GM12801 (cell line): ENCODE measurements around the gene RBM33.

Source experiments
- TF ChIP-seq, protein P1 (sequence below): IDR thresholded peaks from one replicate; pipeline ENCODE4 v1.5.1; 2011; ENCODE audit warnings: control low read depth; ENCODE audit not compliant: insufficient read length; ENCODE audit errors: extremely low read depth

The RBM33 gene

DNA sequence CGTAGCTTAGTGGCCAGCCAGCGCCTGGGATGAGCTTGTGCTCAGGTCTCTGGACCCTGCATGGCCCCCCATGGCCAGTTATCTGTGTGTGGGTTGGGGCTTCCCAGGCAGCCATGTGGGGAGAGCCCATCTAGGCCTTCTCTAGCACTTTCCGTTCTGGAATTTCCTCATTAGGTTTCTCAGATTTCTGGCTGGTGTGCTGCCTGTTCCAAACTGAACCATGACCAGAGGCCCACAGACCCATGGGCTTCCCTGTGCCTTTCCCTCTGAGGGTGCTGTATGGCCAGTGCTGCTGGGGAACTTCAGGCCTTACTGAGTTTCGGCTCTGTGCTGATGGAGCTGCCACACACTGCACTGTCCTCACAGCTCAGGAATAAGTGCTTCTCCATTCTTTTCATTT, 117.6 kb downstream of the RBM33 start:
- TF ChIP-seq, protein P1, sequence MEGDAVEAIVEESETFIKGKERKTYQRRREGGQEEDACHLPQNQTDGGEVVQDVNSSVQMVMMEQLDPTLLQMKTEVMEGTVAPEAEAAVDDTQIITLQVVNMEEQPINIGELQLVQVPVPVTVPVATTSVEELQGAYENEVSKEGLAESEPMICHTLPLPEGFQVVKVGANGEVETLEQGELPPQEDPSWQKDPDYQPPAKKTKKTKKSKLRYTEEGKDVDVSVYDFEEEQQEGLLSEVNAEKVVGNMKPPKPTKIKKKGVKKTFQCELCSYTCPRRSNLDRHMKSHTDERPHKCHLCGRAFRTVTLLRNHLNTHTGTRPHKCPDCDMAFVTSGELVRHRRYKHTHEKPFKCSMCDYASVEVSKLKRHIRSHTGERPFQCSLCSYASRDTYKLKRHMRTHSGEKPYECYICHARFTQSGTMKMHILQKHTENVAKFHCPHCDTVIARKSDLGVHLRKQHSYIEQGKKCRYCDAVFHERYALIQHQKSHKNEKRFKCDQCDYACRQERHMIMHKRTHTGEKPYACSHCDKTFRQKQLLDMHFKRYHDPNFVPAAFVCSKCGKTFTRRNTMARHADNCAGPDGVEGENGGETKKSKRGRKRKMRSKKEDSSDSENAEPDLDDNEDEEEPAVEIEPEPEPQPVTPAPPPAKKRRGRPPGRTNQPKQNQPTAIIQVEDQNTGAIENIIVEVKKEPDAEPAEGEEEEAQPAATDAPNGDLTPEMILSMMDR = no peak

DNA sequence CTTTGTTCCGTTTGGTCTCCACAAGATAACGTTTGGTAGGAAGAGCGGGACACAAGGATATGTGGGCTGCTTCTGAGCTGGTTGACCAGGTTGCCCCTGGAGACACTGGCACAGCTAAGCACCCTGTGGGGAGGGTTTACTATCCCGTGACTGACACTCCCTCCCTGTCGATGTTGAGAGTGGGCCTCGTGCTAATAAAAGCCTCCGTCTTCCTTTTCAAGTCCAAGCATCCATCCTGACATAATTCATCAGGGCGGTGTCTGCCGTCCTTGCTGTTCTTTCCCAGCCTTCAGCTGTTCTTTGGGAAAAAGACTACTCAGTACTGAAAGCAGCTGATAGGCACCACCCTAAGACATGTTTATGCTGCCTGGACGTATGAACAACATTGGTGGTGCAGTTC, 118.2 kb downstream of the RBM33 start:
- TF ChIP-seq, protein P1 = no peak

DNA sequence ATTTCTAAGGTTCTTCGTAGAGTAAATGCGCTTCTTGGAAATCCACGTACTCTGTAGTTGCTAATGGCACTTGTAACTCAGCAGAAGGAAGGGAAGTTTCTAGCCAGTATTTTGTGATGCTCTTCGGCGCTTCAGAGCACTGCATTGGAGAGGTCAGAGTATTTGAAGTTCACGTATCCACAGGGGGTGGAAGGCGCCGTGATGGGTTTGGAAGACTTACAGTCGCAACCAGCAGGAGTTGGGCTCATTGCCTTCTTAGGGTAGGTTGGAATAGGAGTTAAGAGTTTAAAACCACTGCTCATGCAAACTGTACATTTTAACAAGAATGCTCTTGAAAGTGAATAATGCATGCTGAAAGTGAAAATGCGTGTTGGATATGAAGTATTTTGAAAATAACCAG, 118.7 kb downstream of the RBM33 start:
- TF ChIP-seq, protein P1 = no peak

DNA sequence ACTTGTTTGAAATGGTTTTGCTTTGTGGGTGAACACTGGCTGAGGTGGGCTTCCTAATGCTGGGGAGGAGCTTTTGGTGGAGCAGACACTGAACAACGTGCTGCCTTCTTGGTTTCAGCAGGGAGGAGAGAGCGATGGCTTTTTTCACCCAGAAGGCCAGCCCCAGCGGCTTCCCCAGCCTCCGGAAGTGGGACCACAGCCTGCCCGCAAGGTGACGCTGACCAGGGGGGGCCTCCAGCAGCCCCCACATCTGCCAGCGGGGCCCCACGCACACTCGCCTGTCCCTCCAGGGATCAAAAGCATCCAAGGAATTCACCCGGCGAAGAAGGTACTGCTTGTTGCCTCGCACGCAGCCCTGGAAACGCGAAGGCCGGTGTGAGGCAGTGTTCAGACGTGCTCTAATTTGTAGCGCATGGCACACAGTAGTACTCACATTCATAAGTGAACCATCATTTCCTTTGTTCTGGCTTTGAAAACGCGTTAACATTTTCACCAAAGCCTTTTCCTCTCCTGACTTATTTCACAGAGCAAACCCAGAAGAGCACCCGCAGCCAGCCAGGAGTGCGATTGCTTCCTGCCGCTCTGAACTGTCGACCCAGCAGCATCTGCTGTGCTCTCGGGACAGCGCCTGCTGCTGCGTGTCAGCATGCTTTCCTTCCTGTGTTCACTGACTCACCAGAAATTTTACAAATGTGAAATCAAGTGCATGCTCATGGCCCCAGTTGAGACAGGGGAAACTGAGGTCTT, 119.4 kb downstream of the RBM33 start:
- TF ChIP-seq, protein P1 = no peak

DNA sequence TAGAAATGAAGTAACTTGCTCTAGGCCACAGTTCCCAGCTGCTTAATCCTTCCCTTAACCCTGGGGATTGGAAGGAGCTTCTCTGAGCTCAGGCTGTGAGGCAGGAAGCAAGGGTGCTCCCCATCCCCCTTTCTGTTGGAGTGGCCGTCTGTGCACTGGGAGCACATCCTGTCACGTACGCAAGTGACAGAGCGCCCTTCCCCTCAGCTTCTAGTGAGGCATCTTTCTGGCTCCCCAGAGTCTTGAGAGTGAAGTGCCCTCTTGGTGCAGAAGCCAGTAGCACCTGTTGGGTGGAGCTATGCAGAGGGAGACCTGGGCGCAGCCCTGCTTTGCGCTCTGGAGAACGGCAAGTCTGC, 120.0 kb downstream of the RBM33 start:
- TF ChIP-seq, protein P1 = no peak

DNA sequence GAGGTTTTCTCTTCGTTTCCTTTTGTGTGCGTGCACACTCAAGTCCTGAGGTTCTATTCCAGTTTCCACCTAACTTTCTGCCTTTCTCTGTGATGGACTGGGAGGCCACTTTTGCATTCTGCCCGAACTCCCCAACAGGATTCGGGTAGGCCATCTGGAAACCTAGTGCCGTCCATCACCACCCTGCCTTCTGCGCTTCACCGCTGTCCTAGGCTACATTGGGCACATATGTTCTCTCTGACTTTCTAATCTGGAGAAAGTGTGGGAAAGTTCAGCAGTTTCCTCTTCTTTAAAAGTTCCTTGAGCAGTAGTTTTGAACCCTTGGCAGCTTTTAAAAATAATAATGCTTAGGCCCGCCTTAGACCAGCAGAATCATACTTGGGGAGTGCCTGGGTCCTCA, 121.0 kb downstream of the RBM33 start:
- TF ChIP-seq, protein P1 = no peak

DNA sequence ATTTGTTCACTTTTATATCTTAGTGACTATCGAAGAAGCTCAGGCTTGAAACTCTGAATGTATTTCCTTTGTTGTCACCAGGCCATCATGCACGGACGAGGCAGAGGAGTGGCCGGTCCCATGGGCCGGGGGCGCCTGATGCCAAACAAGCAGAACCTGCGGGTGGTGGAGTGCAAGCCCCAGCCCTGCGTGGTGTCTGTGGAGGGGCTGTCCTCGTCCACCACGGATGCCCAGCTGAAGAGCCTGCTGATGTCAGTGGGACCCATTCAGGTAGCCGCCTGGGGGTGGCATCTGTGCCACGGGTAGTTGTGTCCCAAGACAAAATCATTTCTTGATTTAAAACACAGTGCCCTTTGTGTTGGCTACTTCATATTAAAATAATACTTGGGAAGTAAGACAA, 121.9 kb downstream of the RBM33 start:
- TF ChIP-seq, protein P1 = no peak
